Measurements from ENCODE around the gene CXXC5.

The CXXC5 gene

GRCh38 chr5:139667001-139667729 lies 19.0 kb downstream of the CXXC5 start:
- no peak for FAIRE-seq

GRCh38 chr5:139667730-139668063 lies 19.5 kb downstream of the CXXC5 start:
- no peak for FAIRE-seq

- FAIRE-seq, result no peak
These were observed 20.1 kb downstream of the CXXC5 start for GRCh38 chr5:139668064-139668880.

GRCh38 chr5:139668924-139669661 lies 20.9 kb downstream of the CXXC5 start:
- no peak for FAIRE-seq

- no peak for FAIRE-seq
These were observed 21.7 kb downstream of the CXXC5 start for GRCh38 chr5:139669662-139670368.

- FAIRE-seq, result no peak
These were observed 22.4 kb downstream of the CXXC5 start for GRCh38 chr5:139670369-139671095.

GRCh38 chr5:139671096-139671841 lies 23.1 kb downstream of the CXXC5 start:
- FAIRE-seq, result no peak

- no peak for FAIRE-seq
These were observed 27.1 kb downstream of the CXXC5 start for GRCh38 chr5:139675213-139675612.

- no peak for FAIRE-seq
These were observed 27.7 kb downstream of the CXXC5 start for GRCh38 chr5:139675825-139676224.

GRCh38 chr5:139676406-139676805 lies 28.3 kb downstream of the CXXC5 start:
- FAIRE-seq, result no peak

GRCh38 chr5:139676951-139677735 lies 29.0 kb downstream of the CXXC5 start:
- FAIRE-seq, result no peak

- no peak for FAIRE-seq
These were observed 29.8 kb downstream of the CXXC5 start for GRCh38 chr5:139677736-139678613.

GRCh38 chr5:139678751-139679750 lies 30.9 kb downstream of the CXXC5 start:
- no peak for FAIRE-seq

GRCh38 chr5:139680368-139681111 lies 32.4 kb downstream of the CXXC5 start:
- FAIRE-seq, result no peak

- FAIRE-seq, result no peak
These were observed 32.9 kb downstream of the CXXC5 start for GRCh38 chr5:139681112-139681458.

GRCh38 chr5:139681466-139681865 lies 33.3 kb downstream of the CXXC5 start:
- no peak for FAIRE-seq
